Thyroid gland (tissue), 4 donors: ENCODE measurements around the gene SLC22A17.

ENCODE experiments used
- POLR2A ChIP-seq, 2 donors: fragments of 450-650 bp; IDR thresholded peaks; one replicate each; pipeline ENCODE4 v1.6.1; 2017; ENCODE audit warnings: antibody characterized with exemption in 2 of 2, mild to moderate bottlenecking in 2 of 2, moderate library complexity in 1 of 2
- TF ChIP-seq, protein P1 (sequence below), 6 experiments: fragments of 200-600 bp in 3 of 6; fragments of 450-650 bp in 3 of 6; sonication (generic) in 3 of 6; IDR thresholded peaks; one replicate each; pipeline ENCODE4 v1.5.1; 2016 to 2019; ENCODE audit warnings: antibody characterized with exemption in 6 of 6, mild to moderate bottlenecking in 2 of 6, inconsistent platforms in 1 of 6, moderate library complexity in 1 of 6

DNA sequence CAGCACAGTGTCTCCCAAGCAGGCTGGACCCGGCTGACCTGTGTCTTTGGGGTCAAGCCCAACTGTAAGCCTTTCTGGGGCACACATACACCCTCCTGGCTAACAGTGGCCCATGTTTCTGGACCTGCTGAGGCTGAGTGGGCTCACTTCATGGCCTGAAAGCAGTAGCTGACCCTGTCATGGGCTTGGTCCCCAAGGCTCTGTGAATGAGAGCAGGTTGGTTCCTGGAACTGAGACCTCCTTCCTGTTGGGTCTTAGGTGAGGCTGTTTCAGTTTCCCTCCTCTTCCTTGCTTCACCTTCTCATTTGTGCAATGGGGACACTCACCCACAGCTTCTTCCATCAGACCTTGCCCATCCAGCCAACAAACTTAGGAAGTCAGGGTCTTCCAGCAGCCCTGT is 19.2 kb upstream of the SLC22A17 start:
- TF ChIP-seq, protein P1, sequence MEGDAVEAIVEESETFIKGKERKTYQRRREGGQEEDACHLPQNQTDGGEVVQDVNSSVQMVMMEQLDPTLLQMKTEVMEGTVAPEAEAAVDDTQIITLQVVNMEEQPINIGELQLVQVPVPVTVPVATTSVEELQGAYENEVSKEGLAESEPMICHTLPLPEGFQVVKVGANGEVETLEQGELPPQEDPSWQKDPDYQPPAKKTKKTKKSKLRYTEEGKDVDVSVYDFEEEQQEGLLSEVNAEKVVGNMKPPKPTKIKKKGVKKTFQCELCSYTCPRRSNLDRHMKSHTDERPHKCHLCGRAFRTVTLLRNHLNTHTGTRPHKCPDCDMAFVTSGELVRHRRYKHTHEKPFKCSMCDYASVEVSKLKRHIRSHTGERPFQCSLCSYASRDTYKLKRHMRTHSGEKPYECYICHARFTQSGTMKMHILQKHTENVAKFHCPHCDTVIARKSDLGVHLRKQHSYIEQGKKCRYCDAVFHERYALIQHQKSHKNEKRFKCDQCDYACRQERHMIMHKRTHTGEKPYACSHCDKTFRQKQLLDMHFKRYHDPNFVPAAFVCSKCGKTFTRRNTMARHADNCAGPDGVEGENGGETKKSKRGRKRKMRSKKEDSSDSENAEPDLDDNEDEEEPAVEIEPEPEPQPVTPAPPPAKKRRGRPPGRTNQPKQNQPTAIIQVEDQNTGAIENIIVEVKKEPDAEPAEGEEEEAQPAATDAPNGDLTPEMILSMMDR (IDR thresholded peaks at IDR 0.05): no peak
- TF ChIP-seq POLR2A (IDR thresholded peaks at IDR 0.05): no peak
